HEK293 (cell line): ENCODE measurements around the gene ALX1.

Experiments used
- CTCF ChIA-PET: fragments of 350-600 bp; formaldehyde crosslinking; extraction: SDS; loops from one replicate; lab custom pipeline; 2021; ENCODE audit warnings: antibody characterized with exemption; lab: Yijun Ruan, JAX
- POLR2A ChIA-PET: fragments of 300-600 bp; formaldehyde crosslinking; extraction: SDS; loops from one replicate; lab custom pipeline; 2020; ENCODE audit warnings: antibody characterized with exemption, inconsistent platforms; lab: Yijun Ruan, JAX
- H3K27ac ChIP-seq: fragments of 200-500 bp; sonication (Bioruptor generic); 2 replicates; pipeline ENCODE4 v1.5.1; 2014; ENCODE audit warnings: low read depth, low read length, control low read depth, inconsistent platforms; ENCODE audit errors: extremely low read depth
- H3K36me3 ChIP-seq, 2 experiments: fragments of 200-500 bp in 1 of 2; sonication (Bioruptor generic) in 1 of 2; 1 replicate in 1 of 2; 2 replicates in 1 of 2; pipeline ENCODE4 v1.5.1; 2014 to 2017; ENCODE audit warnings: inconsistent platforms in 2 of 2, low read length in 2 of 2; ENCODE audit not compliant: control insufficient read depth in 2 of 2, insufficient read depth in 1 of 2
- H3K4me1 ChIP-seq: fragments of 200-500 bp; sonication (Bioruptor generic); 2 replicates; pipeline ENCODE4 v1.5.1; 2014; ENCODE audit warnings: mild to moderate bottlenecking, low read length, inconsistent platforms; ENCODE audit not compliant: control insufficient read depth, insufficient read depth
- H3K4me3 ChIP-seq: 2 replicates; pipeline ENCODE4 v1.5.1; 2011; ENCODE audit warnings: low read depth, mild to moderate bottlenecking, control low read depth, low read length, moderate library complexity
- H3K9me3 ChIP-seq: fragments of 200-500 bp; sonication (Bioruptor generic); 2 replicates; pipeline ENCODE4 v1.5.1; 2014; ENCODE audit warnings: low read depth, low read length, inconsistent platforms; ENCODE audit not compliant: control insufficient read depth, insufficient read depth
- BCL6B ChIP-seq: fragments of 450-650 bp; formaldehyde crosslinking; IDR thresholded peaks from 2 replicates; pipeline ENCODE4 v1.5.1; 2017; ENCODE audit warnings: missing biosample characterization, missing genetic modification characterization
- CTCF ChIP-seq: fragments of 450-650 bp; formaldehyde crosslinking; IDR thresholded peaks from 2 replicates; pipeline ENCODE4 v1.5.1; 2016; ENCODE audit warnings: missing biosample characterization, missing genetic modification characterization
- GLI2 ChIP-seq: fragments of 450-650 bp; formaldehyde crosslinking; IDR thresholded peaks from 2 replicates; pipeline ENCODE4; 2017; ENCODE audit warnings: missing biosample characterization, missing genetic modification characterization, low read depth, borderline replicate concordance
- SCRT2 ChIP-seq: fragments of 450-650 bp; formaldehyde crosslinking; IDR thresholded peaks from 2 replicates; pipeline ENCODE4 v1.5.1; 2016; ENCODE audit warnings: missing biosample characterization, missing genetic modification characterization
- ZBTB1 ChIP-seq: fragments of 450-650 bp; formaldehyde crosslinking; IDR thresholded peaks from 2 replicates; pipeline ENCODE4 v1.5.1; 2016; ENCODE audit warnings: missing biosample characterization, missing genetic modification characterization
- ZBTB21 ChIP-seq: fragments of 450-650 bp; formaldehyde crosslinking; IDR thresholded peaks from 2 replicates; pipeline ENCODE4 v1.5.1; 2017; ENCODE audit warnings: missing biosample characterization, missing genetic modification characterization
- ZBTB6 ChIP-seq: fragments of 450-650 bp; formaldehyde crosslinking; IDR thresholded peaks from 2 replicates; pipeline ENCODE4 v1.5.1; 2017; ENCODE audit warnings: missing biosample characterization, missing genetic modification characterization
- ZBTB8A ChIP-seq: fragments of 450-650 bp; formaldehyde crosslinking; IDR thresholded peaks from 2 replicates; pipeline ENCODE4 v1.5.1; 2016; ENCODE audit warnings: missing biosample characterization, missing genetic modification characterization
- ZNF121 ChIP-seq: fragments of 450-650 bp; formaldehyde crosslinking; IDR thresholded peaks from 2 replicates; pipeline ENCODE4 v1.5.1; 2016; ENCODE audit warnings: missing biosample characterization, missing genetic modification characterization
- ZNF148 ChIP-seq: fragments of 450-650 bp; formaldehyde crosslinking; IDR thresholded peaks from 2 replicates; pipeline ENCODE4 v1.5.0; 2017; ENCODE audit warnings: missing biosample characterization, missing genetic modification characterization, borderline replicate concordance
- ZNF184 ChIP-seq: fragments of 450-650 bp; IDR thresholded peaks from 2 replicates; pipeline ENCODE4 v1.5.1; 2018; ENCODE audit warnings: missing biosample characterization, mild to moderate bottlenecking, missing genetic modification characterization
- ZNF202 ChIP-seq: fragments of 450-650 bp; formaldehyde crosslinking; IDR thresholded peaks from 2 replicates; pipeline ENCODE4 v1.5.1; 2016; ENCODE audit warnings: missing biosample characterization, missing genetic modification characterization, borderline replicate concordance
- ZNF280D ChIP-seq: fragments of 450-650 bp; formaldehyde crosslinking; IDR thresholded peaks from 2 replicates; pipeline ENCODE4 v1.5.1; 2016; ENCODE audit warnings: missing biosample characterization, missing genetic modification characterization
- ZNF341 ChIP-seq: fragments of 450-650 bp; formaldehyde crosslinking; IDR thresholded peaks from 2 replicates; pipeline ENCODE4; 2016; ENCODE audit warnings: low read depth, missing biosample characterization, missing genetic modification characterization
- ZNF416 ChIP-seq: fragments of 450-650 bp; formaldehyde crosslinking; IDR thresholded peaks from 2 replicates; pipeline ENCODE4 v1.5.1; 2016; ENCODE audit warnings: missing biosample characterization, missing genetic modification characterization
- ZNF501 ChIP-seq: fragments of 450-650 bp; formaldehyde crosslinking; IDR thresholded peaks from 2 replicates; pipeline ENCODE4 v1.5.1; 2016; ENCODE audit warnings: missing biosample characterization, missing genetic modification characterization
- ZNF514 ChIP-seq: fragments of 450-650 bp; formaldehyde crosslinking; IDR thresholded peaks from 2 replicates; pipeline ENCODE4 v1.5.1; 2016; ENCODE audit warnings: missing biosample characterization, missing genetic modification characterization
- ZNF558 ChIP-seq: fragments of 450-650 bp; formaldehyde crosslinking; IDR thresholded peaks from 2 replicates; pipeline ENCODE4 v1.5.1; 2016; ENCODE audit warnings: missing biosample characterization, missing genetic modification characterization
- ZNF639 ChIP-seq: fragments of 450-650 bp; formaldehyde crosslinking; IDR thresholded peaks from 2 replicates; pipeline ENCODE4 v1.5.1; 2016; ENCODE audit warnings: missing biosample characterization, missing genetic modification characterization
- ZNF677 ChIP-seq: fragments of 450-650 bp; IDR thresholded peaks from 2 replicates; pipeline ENCODE4 v1.5.0; 2018; ENCODE audit warnings: missing biosample characterization, mild to moderate bottlenecking, missing genetic modification characterization, moderate library complexity
- ZSCAN18 ChIP-seq: fragments of 450-650 bp; formaldehyde crosslinking; IDR thresholded peaks from 2 replicates; pipeline ENCODE4 v1.5.1; 2016; ENCODE audit warnings: missing biosample characterization, missing genetic modification characterization
- ZSCAN30 ChIP-seq: fragments of 450-650 bp; IDR thresholded peaks from 2 replicates; pipeline ENCODE4 v1.5.1; 2018; ENCODE audit warnings: missing biosample characterization, mild to moderate bottlenecking, missing genetic modification characterization, moderate library complexity

Gene ALX1

GRCh38 chr12:85325442-85325841 is 45.4 kb downstream of the ALX1 start:
- Histone ChIP-seq H3K4me1 (no peaks in the 10 kb centered on the region), H3K36me3 (no peaks in the 10 kb centered on the region), H3K9me3 (no peaks in the 10 kb centered on the region), H3K27ac (no peak overlapping the region), H3K4me3 (no peak overlapping the region)
- POLR2A ChIA-PET = no interaction called here
- CTCF ChIA-PET = interaction anchor here (1.0 kb wide), 1 partner anchor 123 kb away, joined by 3 read pairs; no protein-coding TSS in a partner anchor
- TF ChIP-seq ZBTB8A (no peak), ZSCAN18 (tag by site-specific recombination) (no peak), BCL6B (tag by site-specific recombination) (no peak), ZNF677 (tag by site-specific recombination) (no peak), ZNF558 (tag by site-specific recombination) (no peak), SCRT2 (tag by site-specific recombination) (no peak), ZNF501 (no peak), ZBTB1 (tag by site-specific recombination) (no peak), ZBTB6 (tag by site-specific recombination) (peak; percentile 22; the same call in 1 of the 2 replicates), ZNF341 (peak; percentile 46), ZNF184 (tag by site-specific recombination) (no peak), ZSCAN30 (tag by site-specific recombination) (no peak), ZNF280D (tag by site-specific recombination) (no peak), ZNF202 (tag by site-specific recombination) (no peak), ZNF148 (tag by site-specific recombination) (no peak), ZNF416 (tag by site-specific recombination) (no peak), ZNF514 (tag by site-specific recombination) (no peak), ZBTB21 (tag by site-specific recombination) (no peak), GLI2 (tag by site-specific recombination) (no peak), ZNF121 (tag by site-specific recombination) (no peak), CTCF (no peak), ZNF639 (no peak)
